ENCODE data around the gene RNF19B.
"Not testable (repeated sequence)": the region's sequence is repeated elsewhere in the genome, so short reads cannot be mapped to it uniquely, and the experiment has no call there.

DNA sequence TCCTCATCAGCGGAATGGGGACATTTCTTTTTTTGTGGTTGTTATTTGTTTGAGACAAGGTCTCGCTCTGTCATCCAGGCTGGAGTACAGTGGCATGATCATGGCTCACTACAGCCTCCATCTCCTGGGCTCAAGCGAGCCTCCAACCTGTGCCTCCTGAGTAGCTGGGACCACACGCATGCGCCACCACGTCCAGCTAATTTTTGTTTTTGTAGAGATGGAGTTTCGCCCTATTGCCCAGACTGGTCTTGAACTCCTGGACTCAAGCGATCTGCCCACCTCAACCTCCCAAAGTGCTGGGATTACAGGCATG, 28.7 kb upstream of the RNF19B start:
- TF ChIP-seq, protein P1, sequence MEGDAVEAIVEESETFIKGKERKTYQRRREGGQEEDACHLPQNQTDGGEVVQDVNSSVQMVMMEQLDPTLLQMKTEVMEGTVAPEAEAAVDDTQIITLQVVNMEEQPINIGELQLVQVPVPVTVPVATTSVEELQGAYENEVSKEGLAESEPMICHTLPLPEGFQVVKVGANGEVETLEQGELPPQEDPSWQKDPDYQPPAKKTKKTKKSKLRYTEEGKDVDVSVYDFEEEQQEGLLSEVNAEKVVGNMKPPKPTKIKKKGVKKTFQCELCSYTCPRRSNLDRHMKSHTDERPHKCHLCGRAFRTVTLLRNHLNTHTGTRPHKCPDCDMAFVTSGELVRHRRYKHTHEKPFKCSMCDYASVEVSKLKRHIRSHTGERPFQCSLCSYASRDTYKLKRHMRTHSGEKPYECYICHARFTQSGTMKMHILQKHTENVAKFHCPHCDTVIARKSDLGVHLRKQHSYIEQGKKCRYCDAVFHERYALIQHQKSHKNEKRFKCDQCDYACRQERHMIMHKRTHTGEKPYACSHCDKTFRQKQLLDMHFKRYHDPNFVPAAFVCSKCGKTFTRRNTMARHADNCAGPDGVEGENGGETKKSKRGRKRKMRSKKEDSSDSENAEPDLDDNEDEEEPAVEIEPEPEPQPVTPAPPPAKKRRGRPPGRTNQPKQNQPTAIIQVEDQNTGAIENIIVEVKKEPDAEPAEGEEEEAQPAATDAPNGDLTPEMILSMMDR (IDR thresholded peaks at IDR 0.05; ENCODE audit: insufficient read depth, low read length) = not testable (repeated sequence)
- TF ChIP-seq, protein P2, sequence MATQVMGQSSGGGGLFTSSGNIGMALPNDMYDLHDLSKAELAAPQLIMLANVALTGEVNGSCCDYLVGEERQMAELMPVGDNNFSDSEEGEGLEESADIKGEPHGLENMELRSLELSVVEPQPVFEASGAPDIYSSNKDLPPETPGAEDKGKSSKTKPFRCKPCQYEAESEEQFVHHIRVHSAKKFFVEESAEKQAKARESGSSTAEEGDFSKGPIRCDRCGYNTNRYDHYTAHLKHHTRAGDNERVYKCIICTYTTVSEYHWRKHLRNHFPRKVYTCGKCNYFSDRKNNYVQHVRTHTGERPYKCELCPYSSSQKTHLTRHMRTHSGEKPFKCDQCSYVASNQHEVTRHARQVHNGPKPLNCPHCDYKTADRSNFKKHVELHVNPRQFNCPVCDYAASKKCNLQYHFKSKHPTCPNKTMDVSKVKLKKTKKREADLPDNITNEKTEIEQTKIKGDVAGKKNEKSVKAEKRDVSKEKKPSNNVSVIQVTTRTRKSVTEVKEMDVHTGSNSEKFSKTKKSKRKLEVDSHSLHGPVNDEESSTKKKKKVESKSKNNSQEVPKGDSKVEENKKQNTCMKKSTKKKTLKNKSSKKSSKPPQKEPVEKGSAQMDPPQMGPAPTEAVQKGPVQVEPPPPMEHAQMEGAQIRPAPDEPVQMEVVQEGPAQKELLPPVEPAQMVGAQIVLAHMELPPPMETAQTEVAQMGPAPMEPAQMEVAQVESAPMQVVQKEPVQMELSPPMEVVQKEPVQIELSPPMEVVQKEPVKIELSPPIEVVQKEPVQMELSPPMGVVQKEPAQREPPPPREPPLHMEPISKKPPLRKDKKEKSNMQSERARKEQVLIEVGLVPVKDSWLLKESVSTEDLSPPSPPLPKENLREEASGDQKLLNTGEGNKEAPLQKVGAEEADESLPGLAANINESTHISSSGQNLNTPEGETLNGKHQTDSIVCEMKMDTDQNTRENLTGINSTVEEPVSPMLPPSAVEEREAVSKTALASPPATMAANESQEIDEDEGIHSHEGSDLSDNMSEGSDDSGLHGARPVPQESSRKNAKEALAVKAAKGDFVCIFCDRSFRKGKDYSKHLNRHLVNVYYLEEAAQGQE (IDR thresholded peaks at IDR 0.05; ENCODE audit: insufficient replicate concordance, low read depth) = not testable (repeated sequence)
- TF ChIP-seq POLR2AphosphoS5 (IDR thresholded peaks at IDR 0.05; ENCODE audit: low read depth) = 0 out of 2 replicates have a peak, but pooled peaks have one; percentile 17
- not testable (repeated sequence) for TF ChIP-seq GABPA (IDR thresholded peaks at IDR 0.05; ENCODE audit: low read depth); SPI1 (IDR thresholded peaks at IDR 0.05; ENCODE audit: borderline replicate concordance, low read depth)

All from HL-60 (cell line).